ENCODE results near the gene WNT3A.

DNA sequence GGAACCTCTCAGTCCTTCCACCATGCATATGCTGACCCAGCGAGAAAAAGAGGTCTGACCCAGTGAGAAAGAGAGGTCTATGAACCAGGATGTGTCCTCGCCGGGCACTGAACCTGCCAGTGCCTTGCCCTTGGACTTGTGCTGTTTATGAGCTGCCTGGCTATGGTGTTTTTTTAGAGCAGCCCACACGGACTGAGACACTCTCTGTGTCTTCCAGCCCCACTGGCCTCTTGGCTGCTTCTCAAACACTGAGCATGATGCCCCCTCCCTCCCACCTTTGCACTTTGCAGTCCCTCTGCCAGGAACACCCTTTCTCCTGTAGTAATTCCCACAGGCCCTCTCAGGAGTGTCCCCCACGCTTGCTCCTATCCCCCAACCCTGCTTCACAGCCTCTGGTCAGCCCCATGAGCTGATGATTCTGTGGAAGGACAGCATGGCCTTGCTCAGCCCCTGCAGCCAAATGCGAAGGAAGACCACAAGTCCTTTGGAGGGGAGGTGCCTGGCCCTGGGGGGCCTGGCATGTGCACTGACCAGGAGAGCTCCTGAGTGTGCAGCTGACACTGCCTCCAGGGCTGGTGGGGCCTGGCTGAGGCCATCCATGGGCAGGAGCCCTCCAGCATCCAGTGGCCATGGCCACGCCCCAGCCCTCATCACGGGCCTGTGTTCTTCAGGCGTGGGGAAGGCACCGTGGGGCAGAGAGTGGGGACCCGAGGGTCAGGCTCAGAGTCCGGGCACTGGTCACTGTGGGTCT, 23.8 kb downstream of the WNT3A start:
- TF ChIP-seq, protein P1, sequence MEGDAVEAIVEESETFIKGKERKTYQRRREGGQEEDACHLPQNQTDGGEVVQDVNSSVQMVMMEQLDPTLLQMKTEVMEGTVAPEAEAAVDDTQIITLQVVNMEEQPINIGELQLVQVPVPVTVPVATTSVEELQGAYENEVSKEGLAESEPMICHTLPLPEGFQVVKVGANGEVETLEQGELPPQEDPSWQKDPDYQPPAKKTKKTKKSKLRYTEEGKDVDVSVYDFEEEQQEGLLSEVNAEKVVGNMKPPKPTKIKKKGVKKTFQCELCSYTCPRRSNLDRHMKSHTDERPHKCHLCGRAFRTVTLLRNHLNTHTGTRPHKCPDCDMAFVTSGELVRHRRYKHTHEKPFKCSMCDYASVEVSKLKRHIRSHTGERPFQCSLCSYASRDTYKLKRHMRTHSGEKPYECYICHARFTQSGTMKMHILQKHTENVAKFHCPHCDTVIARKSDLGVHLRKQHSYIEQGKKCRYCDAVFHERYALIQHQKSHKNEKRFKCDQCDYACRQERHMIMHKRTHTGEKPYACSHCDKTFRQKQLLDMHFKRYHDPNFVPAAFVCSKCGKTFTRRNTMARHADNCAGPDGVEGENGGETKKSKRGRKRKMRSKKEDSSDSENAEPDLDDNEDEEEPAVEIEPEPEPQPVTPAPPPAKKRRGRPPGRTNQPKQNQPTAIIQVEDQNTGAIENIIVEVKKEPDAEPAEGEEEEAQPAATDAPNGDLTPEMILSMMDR (IDR thresholded peaks at IDR 0.05; ENCODE audit: low read length) = no peak
- TF ChIP-seq EZH2 (IDR thresholded peaks at IDR 0.05; ENCODE audit: borderline replicate concordance, low read length) = no peak

All from OCI-LY1 (cell line).